Thyroid gland (tissue), 4 donors: ENCODE results near the gene USP32. TPM values are rescaled to one million over a fixed set of nuclear protein-coding genes. Genes with fewer than 3 reads are reported as not detected.
"Not testable (repeated sequence)": the region's sequence is repeated elsewhere in the genome, so short reads cannot be mapped to it uniquely, and the experiment has no call there.

Experiments used
- DNase-seq, 2 donors: peaks; one replicate each; pipeline ENCODE4 v3.0.0-alpha.2; 2019
- H3K27ac ChIP-seq, 3 donors: fragments of 200-600 bp; sonication (generic); 1 replicate in 2 of 3; 2 replicates in 1 of 3; pipeline ENCODE4 v1.5.1; 2016 to 2019; ENCODE audit warnings: mild to moderate bottlenecking in 1 of 3, moderate library complexity in 1 of 3
- H3K27me3 ChIP-seq: fragments of 200-600 bp; sonication (generic); one replicate; pipeline ENCODE4 v1.5.1; 2019
- H3K36me3 ChIP-seq, 2 donors: fragments of 200-600 bp; sonication (generic); one replicate each; pipeline ENCODE4 v1.5.1; 2016 to 2019
- H3K4me1 ChIP-seq, 2 donors: fragments of 200-600 bp; sonication (generic); one replicate each; pipeline ENCODE4 v1.5.1; 2017 to 2019
- H3K4me3 ChIP-seq, 3 donors: fragments of 200-600 bp; sonication (generic); replicated peaks in 1 of 3; 1 replicate in 2 of 3; 2 replicates in 1 of 3; pipeline ENCODE4 v1.5.1; 2016; ENCODE audit warnings: mild to moderate bottlenecking in 1 of 3
- H3K9me3 ChIP-seq: fragments of 200-600 bp; sonication (generic); one replicate; pipeline ENCODE4 v1.5.1; 2017
- POLR2A ChIP-seq, 2 donors: fragments of 450-650 bp; IDR thresholded peaks; one replicate each; pipeline ENCODE4 v1.6.1; 2017; ENCODE audit warnings: antibody characterized with exemption in 2 of 2, mild to moderate bottlenecking in 2 of 2, moderate library complexity in 1 of 2
- WGBS, 2 donors: methylation state at CpG; one replicate each; pipeline ENCODE4 v1.1.5; 2017; 5-methylcytosine and 5-hydroxymethylcytosine counted together
- intact Hi-C: fragments of 100-400 bp; cut with DNase I; formaldehyde crosslinking; loops from one replicate; pipeline ENCODE4 v1.15.1; 2023
- total RNA-seq, 4 donors: library from RNA; depleted of rRNA; stranded (reverse); fragments of >200 nt; gene quantifications; one replicate each; pipeline ENCODE4 v1.2.3, GENCODE V29; 2016
- TF ChIP-seq, protein P1 (sequence below), 6 experiments: fragments of 200-600 bp in 3 of 6; fragments of 450-650 bp in 3 of 6; sonication (generic) in 3 of 6; IDR thresholded peaks; one replicate each; pipeline ENCODE4 v1.5.1; 2016 to 2019; ENCODE audit warnings: antibody characterized with exemption in 6 of 6, mild to moderate bottlenecking in 2 of 6, inconsistent platforms in 1 of 6, moderate library complexity in 1 of 6

The USP32 gene
- total RNA-seq, 4 donors from 2014 or later: 49.9 to 76.5 (median 65.0) TPM

DNA sequence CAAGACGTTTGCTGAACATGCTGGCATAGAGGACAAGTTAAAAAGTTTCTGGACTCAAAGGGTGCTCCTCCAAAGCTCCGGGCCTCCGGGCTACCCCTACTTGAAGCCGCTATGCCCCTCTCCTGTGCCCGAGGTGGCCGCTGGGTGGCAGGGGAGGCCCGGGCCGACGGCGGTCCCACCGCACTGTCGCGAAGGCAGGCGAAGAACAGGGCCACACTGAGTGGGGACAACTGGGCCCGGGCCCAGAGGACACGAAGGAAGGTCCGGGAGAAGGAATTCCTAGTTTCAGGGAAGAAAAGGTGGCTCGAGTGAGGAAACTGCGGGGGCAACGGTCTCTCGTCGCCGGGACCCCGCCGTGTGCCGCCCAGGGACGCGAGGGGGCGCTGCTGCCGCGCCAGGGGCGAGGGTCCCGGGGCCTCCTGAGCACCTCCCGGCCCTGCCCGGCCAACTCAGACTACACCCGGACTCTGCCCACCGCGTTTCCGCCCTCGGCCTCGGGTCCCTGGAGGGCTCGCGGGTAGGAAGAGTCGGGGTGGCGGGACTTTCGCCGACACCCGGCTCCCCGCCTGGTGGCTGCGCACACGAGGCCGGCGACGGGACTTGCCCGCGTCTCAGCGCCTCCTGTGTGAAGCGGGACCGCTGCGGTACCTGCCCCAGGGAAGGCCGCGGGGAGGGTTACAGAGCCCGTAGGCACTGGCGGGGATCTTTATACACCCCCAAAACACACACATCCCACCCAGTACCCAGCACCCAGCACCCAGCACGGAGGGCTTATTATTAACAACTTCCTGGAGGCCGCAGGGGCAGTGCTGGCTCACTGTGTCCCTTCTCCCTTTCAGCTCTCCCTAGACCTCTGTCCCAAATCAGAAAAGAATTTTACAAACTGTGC lies 29.6 kb upstream of the USP32 start:
- peak overlapping the region in 1 of 3 donors; percentile 15 for H3K27ac ChIP-seq
- intact Hi-C loops: loop anchor here (10.0 kb wide), 1 partner anchor 317 kb away; no protein-coding TSS in a partner anchor
- no peaks in the 10 kb centered on the region for H3K27me3 ChIP-seq
- no peak for TF ChIP-seq POLR2A (IDR thresholded peaks at IDR 0.05)
- TF ChIP-seq, protein P1, sequence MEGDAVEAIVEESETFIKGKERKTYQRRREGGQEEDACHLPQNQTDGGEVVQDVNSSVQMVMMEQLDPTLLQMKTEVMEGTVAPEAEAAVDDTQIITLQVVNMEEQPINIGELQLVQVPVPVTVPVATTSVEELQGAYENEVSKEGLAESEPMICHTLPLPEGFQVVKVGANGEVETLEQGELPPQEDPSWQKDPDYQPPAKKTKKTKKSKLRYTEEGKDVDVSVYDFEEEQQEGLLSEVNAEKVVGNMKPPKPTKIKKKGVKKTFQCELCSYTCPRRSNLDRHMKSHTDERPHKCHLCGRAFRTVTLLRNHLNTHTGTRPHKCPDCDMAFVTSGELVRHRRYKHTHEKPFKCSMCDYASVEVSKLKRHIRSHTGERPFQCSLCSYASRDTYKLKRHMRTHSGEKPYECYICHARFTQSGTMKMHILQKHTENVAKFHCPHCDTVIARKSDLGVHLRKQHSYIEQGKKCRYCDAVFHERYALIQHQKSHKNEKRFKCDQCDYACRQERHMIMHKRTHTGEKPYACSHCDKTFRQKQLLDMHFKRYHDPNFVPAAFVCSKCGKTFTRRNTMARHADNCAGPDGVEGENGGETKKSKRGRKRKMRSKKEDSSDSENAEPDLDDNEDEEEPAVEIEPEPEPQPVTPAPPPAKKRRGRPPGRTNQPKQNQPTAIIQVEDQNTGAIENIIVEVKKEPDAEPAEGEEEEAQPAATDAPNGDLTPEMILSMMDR (IDR thresholded peaks at IDR 0.05): peak; percentile 84 to 92 (median 88)
- 7% methylated on average over 20 to 24 of the region's 66 CpGs for WGBS, 2 donors
- no peaks in the 10 kb centered on the region for H3K9me3 ChIP-seq
- H3K4me3 ChIP-seq: peak overlapping the region in 2 of 3 donors; percentile 40 to 42
- no peaks in the 10 kb centered on the region for H3K36me3 ChIP-seq
- DNase-seq: peak; percentile 60 to 64
- no peaks in the 10 kb centered on the region for H3K4me1 ChIP-seq

DNA sequence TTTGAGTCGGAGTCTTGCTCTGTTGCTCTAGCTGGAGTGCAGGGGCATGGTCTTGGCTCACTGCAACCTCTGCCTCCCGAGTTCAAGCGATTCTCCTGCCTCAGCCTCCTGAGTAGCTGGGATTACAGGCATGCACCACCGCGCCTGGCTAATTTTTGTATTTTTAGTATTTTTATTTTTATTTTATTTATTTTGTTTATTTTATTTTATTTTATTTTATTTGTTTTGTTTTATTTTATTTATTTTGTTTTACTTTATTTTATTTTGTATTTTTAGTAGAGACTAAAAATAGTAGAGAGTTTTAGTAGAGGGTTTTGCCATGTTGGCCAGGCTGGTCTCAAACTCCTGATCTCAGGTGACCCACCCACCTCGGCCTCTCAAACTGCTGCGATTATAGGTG lies 27.9 kb upstream of the USP32 start:
- H3K27ac ChIP-seq, H3K4me3 ChIP-seq, H3K36me3 ChIP-seq, H3K9me3 ChIP-seq, DNase-seq, H3K4me1 ChIP-seq, H3K27me3 ChIP-seq: not testable (repeated sequence)
- 95 to 98% methylated on average over 7 of the region's 7 CpGs for WGBS, 2 donors
- intact Hi-C loops: loop anchor here (10.0 kb wide), 1 partner anchor 315 kb away; no protein-coding TSS in a partner anchor

DNA sequence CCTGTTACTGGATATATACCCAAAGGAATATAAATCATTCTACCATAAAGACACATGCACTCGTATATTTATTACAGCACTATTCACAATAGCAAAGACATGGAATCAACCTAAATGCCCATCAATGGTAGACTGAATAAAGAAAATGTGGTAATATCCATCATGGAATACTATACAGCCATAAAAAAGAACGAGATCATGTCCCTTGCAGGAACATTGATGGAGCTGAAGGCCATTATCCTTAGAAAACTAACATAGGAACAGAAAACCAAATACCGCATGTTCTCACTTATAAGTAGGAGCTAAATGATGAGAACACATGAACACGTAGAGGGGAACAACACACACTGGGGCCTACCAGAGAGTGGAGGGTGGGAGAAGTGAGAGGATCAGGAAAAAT lies 27.1 kb upstream of the USP32 start:
- DNase-seq, H3K27me3 ChIP-seq, H3K9me3 ChIP-seq, H3K27ac ChIP-seq, H3K4me1 ChIP-seq, H3K36me3 ChIP-seq, H3K4me3 ChIP-seq, intact Hi-C loops: not testable (repeated sequence)
- WGBS, 2 donors: 94 to 96% methylated on average over 4 of the region's 4 CpGs

DNA sequence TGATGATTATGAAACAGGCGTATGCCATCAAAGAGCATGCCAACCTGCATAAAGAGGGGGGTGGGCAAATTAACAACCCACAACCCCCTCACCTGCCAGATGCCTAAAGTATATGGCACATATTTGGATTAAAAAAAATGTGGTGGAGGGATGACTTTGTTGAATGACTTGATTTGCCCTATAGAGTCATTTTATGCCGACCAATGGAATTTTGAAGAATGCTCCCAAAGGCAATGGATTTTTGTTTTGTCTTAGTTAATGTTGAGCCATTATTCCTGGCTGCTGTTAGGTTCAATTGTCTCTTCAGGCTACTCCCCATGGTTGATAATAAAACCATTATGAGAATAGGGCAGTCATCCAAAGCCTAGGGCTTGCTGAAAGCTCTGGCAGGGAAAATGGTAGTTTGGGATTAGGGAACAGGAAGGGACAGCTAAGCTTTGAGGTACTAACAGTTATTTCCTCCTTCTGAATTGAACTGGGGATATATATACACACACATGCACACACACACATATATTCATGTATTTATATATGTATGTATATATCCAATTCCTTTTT lies 24.5 kb upstream of the USP32 start:
- no peak overlapping the region for H3K4me3 ChIP-seq
- 84 to 92% methylated on average over 2 of the region's 2 CpGs for WGBS, 2 donors
- H3K27me3 ChIP-seq: no peaks in the 10 kb centered on the region
- no peaks in the 10 kb centered on the region for H3K36me3 ChIP-seq
- intact Hi-C loops: no loop called here
- no peak for TF ChIP-seq POLR2A (IDR thresholded peaks at IDR 0.05)
- TF ChIP-seq, protein P1 (IDR thresholded peaks at IDR 0.05): no peak
- H3K9me3 ChIP-seq: no peaks in the 10 kb centered on the region
- DNase-seq: no peak
- no peaks in the 10 kb centered on the region for H3K4me1 ChIP-seq
- no peak overlapping the region for H3K27ac ChIP-seq

DNA sequence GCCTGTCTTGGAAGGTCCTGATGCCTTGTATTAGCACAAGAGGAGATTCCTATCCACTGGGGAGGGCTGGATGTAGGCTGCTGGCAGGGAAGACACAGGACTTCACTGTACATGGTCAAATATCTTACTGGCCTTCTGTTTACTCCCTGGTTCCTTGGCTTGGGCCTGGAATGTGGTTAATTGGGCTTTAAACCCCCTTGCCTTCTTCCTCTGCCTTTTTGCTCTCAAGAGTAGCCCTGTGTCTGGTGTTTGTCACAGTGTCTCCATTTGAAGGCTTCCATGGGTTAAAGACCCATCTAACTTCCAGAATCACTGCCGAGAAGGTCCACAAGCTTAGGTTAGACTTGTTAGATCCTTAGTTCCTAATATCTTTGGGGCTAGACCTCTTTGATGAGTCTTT lies 23.2 kb upstream of the USP32 start:
- Histone ChIP-seq H3K27ac (no peak overlapping the region), H3K4me3 (no peak overlapping the region), H3K4me1 (no peaks in the 10 kb centered on the region), H3K9me3 (no peaks in the 10 kb centered on the region), H3K27me3 (no peaks in the 10 kb centered on the region), H3K36me3 (no peaks in the 10 kb centered on the region)
- no peak for TF ChIP-seq POLR2A (IDR thresholded peaks at IDR 0.05)
- DNase-seq: no peak
- 78 to 80% methylated on average over 1 of the region's 1 CpG for WGBS, 2 donors
- intact Hi-C loops: no loop called here

DNA sequence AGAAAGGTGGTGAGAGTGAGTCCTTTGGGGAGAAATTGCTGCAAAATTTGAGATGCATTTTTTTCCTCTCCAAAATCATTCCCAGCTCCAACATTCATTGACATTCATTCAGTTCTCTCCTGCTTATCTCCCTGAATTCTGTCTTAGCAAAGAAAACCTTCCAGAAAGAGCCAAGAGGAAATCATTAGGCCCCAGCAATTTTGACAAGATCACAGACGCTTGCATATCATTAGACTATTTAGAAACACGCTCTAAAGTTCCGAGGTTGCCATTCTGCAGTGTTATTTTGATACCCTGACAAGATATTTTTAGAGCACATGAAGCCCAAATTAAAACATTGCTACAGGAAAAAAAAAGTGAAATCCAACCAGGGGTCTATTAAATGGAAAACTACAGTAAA lies 20.8 kb upstream of the USP32 start:
- 85 to 88% methylated on average over 3 of the region's 3 CpGs for WGBS, 2 donors
- TF ChIP-seq, protein P1 (IDR thresholded peaks at IDR 0.05): no peak
- TF ChIP-seq POLR2A (IDR thresholded peaks at IDR 0.05): no peak
- Histone ChIP-seq H3K27ac (no peak overlapping the region), H3K9me3 (no peaks in the 10 kb centered on the region), H3K4me3 (no peak overlapping the region), H3K36me3 (no peaks in the 10 kb centered on the region), H3K27me3 (no peaks in the 10 kb centered on the region), H3K4me1 (no peaks in the 10 kb centered on the region)
- intact Hi-C loops: no loop called here
- DNase-seq: no peak
